Loucy (cell line): ENCODE results near the gene COX10.

ENCODE experiments used
- CTCF ChIP-seq: fragments of 200-600 bp; sonication (generic); conservative IDR thresholded peaks from 2 replicates; pipeline ENCODE4 v1.5.1; 2014; ENCODE audit warnings: mild to moderate bottlenecking, antibody characterized with exemption, low read length
- EZH2phosphoT487 ChIP-seq: fragments of 200-600 bp; IDR thresholded peaks from 2 replicates; pipeline ENCODE4 v1.6.1; 2018; ENCODE audit warnings: antibody characterized with exemption, mild to moderate bottlenecking, moderate library complexity, borderline replicate concordance

DNA sequence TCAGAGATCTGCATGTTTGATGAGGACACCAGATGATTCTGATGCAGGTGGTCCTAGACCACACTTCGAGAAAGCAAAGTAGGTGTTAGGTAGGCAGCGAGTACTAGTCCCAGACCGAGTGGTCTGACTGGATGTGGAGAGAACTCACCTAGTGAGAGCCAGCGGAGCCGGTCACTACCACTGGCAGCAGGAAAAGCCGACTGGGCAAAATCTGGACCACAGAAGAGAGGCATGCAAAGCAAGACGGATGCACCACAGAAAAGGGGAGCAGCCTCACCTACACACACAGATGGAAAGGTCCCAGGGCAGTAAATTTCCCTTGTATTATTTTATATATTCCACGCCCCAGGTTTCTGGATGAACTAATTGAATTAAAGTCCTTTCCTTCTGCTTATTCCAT, 13.5 kb downstream of the COX10 start:
- TF ChIP-seq CTCF, result no peak
- no peak for TF ChIP-seq EZH2phosphoT487
